GM12873 (cell line): Measurements from ENCODE around the gene TNFRSF13B.

Experiments used
- CTCF ChIP-seq: IDR thresholded peaks from 2 replicates; pipeline ENCODE4 v1.5.1; 2012; ENCODE audit warnings: low read depth, mild to moderate bottlenecking, moderate library complexity, low read length, control low read depth; ENCODE audit not compliant: insufficient read depth; ENCODE audit errors: missing control alignments

TNFRSF13B gene

GRCh38 chr17:16974569-16975276 is 2.8 kb upstream of the TNFRSF13B start:
- no peak for TF ChIP-seq CTCF

- TF ChIP-seq CTCF: no peak
Measured at GRCh38 chr17:16973760-16974540, 2.0 kb upstream of the TNFRSF13B start.

GRCh38 chr17:16972346-16972745 is 428 bp upstream of the TNFRSF13B start:
- no peak for TF ChIP-seq CTCF

- TF ChIP-seq CTCF: no peak
Measured at GRCh38 chr17:16969931-16970906, 1.7 kb downstream of the TNFRSF13B start.

GRCh38 chr17:16968786-16969185 is 3.1 kb downstream of the TNFRSF13B start:
- TF ChIP-seq CTCF: no peak

GRCh38 chr17:16962804-16963203 is 9.1 kb downstream of the TNFRSF13B start:
- peak; percentile 21 for TF ChIP-seq CTCF

- no peak for TF ChIP-seq CTCF
Measured at GRCh38 chr17:16961792-16962191, 10.1 kb downstream of the TNFRSF13B start.
